CD4-positive, alpha-beta T cell treated with Interleukin-2 at 100 ng/mL for 4 hours (primary cell): ENCODE results near the gene RAB4B.
"Not testable (repeated sequence)": the region's sequence is repeated elsewhere in the genome, so short reads cannot be mapped to it uniquely, and the experiment has no call there.

Experiments used
- DNase-seq: peaks from one replicate; pipeline ENCODE4 v3.0.0-alpha.2; 2020; ENCODE audit warnings: low spot score

Gene RAB4B, protein sequence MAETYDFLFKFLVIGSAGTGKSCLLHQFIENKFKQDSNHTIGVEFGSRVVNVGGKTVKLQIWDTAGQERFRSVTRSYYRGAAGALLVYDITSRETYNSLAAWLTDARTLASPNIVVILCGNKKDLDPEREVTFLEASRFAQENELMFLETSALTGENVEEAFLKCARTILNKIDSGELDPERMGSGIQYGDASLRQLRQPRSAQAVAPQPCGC

DNA sequence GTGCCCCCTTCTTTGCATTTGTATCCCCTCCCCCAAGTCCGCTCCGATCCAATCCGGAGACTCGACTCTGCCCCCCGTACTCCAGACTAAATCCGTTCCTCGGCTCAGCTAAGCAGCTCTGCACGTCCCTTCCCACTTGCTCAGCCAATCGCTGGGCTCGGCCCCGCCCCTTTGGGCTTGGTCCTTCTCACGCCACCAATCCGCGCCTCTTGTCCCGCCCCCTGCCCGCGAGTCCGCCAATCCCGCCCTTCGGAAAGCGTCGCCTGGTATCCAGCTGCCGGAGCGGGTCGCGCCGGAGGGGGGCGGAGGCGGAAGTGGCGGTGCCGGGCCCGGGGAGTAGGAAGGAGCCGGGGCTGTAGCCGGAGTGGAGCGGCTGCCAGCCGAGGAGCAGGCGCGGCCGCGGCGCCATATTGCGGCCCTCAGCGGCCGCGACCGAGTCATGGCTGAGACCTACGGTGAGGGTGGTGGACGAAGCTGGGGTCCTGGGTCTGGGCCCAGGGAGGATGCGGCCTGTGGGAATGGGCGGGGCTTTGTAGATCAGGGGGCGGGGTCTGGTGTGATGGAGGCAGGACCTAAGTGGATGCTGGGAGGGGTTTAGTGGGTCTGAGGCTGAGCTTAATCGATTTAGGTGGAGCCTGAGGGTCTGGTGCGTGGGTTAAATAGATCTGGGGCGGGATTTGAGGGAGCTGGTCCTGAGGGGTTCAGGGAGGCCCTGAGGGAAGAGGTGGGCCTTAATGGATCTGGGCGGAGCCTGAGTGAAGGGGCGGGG lies at the start of gene RAB4B:
TSS of gene RAB4B (plus strand) at position 311 of the 769 bp plus-strand sequence. CDS start at position 440, 129 bp downstream.
- peak; percentile 100 for DNase-seq

DNA sequence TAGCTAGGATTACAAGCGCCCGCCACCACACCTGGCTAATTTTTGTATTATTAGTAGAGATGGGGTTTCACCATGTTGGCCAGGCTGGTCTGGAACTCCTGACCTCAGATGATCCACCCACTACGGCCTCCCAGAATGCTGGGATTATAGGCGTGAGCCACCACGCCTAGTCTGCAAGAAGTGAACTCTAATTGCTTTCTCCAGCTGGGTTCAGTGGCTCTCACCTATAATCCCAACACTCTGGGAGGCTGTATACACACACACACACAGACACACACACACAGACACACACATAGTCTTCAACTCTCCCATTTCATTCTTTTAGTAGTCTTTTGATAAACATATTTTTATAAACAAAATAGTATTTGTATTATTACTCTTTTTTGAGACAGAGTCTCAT lies 48.0 kb upstream of the RAB4B start:
- DNase-seq: not testable (repeated sequence)

DNA sequence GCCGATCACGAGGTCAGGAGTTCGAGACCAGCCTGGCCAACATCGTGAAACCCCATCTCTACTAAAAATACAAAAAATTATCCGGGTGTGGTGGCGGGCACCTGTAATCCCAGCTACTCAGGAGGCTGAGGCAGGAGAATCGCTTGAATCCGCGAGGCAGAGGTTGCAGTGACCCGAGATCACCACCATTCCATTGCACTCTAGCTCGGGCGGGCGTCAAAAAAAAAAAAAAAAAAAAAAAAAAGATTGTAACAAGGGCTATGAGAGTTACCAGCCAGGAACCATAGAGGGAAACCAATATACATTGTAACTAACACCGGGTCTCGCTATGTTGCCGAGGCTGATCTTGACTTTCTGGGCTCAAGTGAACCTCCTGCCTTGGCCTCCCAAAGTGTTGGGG lies 45.7 kb upstream of the RAB4B start:
- not testable (repeated sequence) for DNase-seq

DNA sequence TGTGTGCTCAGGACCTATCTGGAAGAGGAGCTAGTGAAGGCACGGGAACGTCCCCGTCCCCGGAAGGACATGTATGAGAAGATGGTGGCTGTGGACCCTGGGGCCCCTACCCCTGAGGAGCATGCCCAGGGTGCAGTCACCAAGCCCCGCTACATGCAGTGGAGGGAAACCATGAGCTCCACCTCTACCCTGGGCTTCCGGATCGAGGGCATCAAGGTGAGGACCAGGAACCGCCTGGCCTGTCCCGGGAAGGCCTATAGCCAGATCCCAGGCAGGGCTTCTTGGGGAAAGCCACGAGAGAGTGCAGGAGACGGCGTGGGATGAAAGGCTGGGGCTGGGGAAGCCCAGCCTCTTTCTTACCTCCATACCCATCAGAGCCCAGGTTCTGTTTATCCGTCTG lies 44.9 kb upstream of the RAB4B start:
- DNase-seq: no peak

DNA sequence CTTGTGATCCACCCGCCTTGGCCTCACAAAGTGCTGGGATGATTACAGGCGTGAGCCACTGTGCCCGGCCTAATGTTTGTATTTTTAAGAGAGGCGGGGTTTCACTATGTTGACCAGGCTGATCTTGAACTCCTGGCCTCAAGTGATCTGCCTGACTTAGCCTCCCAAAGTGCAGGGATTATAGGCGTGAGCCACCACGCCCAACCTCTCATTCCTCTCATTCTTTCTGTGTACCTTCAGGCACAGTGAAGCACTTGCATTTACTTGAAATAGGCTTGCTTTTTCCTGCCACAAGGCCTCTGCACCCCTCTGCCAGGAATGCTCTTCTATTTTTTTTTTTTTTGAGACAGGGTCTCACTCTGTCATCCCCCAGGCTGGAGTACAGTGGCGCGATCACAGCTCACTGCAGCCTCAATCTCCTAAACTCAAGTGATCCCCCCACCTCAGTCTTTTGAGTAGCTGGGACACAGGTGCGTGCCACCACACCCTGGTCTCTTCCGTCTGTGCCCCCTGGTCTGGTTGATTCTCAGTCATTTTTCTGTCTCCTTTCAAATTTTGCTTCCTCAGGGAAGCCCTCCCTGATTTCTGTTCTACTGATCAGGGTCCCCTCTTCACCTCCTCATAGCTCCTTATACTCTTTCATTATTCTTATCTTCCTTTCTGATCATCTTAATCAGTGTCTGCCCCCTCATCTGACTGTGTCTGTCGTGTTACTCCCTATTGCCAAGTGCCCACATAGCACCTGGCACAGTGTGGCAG lies 42.9 kb upstream of the RAB4B start:
- DNase-seq: no peak

DNA sequence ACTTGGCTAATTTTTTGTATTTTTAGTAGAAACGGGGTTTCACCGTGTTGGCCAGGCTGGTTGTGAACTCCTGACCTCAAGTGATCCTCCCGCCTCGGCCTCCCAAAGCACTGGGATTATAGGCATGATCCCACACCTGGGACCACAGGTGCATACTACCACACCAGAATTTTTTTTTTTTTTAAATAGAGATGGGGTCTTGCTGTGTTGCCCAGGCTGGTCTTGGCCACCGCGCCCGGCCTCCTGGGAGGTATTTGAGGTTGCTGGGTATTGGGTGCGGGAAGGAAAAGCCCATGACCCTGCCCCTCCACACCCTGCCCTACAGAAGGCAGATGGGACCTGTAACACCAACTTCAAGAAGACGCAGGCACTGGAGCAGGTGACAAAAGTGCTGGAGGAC lies 41.4 kb upstream of the RAB4B start:
- no peak for DNase-seq

DNA sequence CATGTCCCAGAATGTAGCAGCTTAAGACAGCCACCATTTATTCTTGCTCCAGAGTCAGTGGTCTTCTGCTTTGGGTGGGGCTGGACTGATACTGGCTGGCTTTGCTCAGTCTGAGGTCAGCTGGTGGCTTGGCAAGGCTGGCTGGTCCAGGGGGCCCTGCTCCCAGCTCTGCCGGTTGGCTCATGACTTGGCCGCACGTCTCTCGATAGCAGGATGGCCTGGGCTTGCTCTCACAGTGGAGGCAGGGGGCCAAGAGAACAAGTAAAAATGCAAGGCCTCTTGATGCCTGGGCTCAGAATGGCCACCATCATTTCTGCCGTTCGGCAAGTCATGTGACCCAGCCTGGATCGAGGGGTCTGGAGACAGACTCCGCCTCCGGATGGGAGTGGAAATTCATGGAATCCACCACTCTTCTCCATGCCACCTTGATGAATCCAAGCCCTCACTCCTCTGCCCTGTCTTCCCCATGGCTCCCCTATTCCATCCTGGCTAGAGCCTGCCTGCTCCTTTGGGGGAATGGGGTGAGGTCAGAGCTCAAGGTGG lies 40.9 kb upstream of the RAB4B start:
- no peak for DNase-seq

DNA sequence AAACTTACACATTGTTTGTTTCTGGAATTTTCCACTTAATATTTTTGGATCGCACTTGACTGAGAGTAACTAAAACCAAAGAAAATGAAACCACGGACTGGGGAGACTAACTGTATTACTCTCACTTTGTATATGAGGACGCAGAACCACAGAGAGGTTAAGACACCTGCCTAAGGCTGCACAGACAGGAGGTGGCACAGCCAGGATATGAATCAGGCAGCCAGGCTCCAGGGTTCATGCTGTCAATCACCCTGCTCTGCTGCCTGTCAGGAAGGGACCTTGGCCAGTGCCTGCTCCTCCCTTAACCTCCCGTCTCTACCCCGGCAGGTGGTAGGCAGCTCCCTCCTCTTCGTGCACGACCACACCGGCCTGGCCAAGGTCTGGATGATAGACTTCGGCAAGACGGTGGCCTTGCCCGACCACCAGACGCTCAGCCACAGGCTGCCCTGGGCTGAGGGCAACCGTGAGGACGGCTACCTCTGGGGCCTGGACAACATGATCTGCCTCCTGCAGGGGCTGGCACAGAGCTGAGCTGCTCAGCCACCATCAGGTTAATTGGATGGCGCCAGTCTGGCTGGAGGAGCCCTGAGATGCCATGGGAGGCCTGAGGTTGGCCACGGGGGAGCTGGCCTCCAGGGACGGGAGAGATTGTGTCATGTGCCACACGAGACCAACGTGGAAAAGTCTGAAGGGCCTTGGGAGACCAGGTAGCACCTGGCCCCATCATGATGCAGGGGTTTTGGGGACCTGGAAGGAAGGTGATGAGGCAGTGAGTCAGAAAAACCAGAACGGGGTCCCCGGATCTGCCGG lies 38.8 kb upstream of the RAB4B start:
- no peak for DNase-seq

DNA sequence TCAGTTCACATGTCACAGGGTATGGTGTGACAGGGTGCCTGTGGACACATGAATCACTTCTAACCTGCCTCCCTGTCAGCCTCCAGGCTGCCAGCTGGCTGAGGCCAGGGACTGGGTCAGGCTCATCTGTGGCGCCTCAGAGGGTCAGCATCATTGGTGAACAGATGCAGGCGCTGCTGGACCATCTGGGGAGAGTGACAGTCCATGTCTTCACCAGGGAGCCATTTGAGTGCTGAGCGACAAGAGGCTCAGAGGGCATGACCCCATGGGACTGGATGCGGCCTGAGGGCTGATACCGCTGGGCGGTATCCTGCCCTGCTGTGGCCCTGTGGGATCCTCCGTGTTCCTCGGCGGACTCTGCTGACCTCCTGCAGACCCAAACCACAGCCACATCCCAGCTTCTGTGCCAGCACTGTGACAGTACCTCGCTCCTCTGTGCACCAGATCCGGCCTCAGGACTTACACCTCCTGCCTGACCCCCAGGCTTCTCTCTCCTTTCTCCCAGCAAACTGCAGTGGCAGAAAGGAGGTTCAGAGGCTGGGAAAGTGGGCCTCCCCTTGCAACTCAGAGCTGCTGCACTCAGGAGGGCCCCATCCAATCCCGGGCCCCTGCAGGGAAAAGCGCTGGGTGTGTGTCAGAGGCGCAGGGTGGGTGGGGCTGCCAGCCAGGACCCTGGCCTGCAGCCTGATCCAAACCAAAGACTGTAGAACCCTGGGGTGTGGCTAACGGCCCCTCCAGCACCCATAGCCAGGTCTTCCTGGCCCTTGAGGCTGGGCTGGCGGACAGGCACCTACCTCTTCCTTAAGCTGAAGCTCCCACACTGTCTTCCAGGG lies 38.0 kb upstream of the RAB4B start:
- no peak for DNase-seq

DNA sequence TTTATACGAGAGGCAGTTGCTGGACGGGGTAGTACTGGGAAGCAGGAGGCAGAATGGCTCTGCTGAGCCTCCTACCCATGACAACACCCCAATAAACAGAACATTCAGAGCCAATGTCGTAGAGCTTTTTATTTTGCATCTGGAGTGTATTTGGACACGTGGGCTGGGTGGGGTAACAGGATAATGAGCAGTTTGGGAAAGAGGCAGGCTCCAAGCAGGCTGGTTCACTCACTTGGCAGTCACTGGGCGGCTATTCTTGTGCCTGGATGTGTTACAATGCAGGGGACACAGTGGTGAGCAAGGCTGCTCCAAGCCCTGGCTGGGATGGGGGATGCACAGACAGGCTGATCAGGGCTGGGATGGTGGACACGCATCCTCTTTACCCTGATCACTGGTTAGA lies 37.3 kb upstream of the RAB4B start:
- DNase-seq: no peak

DNA sequence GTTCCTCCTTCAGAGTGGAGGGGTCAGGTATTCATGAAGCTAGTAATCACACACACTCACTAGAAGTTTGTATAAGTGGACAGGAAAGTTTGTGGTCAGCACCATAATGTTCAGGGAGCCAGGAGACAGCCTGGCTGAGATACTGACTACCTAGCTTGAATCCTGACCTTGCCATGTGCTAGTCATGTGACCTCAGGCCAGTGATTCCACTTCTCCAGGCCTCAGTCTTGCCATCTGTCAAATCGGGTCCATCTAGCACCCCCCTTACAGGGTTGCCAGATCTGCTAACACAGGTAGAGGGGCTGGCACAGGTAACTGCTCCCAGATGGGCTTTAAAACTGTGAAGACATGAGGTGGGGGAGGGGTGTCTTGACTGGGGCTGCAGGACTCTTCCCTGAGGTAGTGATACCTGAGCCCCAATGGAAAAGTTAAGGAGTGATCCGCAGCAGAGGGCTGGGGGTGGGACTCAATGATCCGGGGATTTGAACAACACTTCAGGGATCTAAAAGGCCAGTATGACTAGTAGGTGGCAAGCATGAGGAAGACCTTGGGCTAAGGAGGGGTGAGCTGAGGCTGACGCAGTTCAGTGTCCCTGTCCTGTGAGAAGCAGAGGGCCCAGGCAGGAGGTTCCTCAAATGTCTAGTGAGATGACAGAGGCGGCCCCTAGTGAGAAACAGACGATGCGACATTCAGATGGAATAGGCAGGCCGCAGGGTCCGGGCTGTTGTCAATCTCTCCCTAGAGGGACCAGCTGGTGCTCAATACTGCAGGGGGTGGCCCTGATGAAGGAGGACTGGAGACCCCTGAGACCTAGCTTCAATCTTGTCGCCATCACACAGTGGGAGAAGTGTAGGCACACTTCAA lies 36.3 kb upstream of the RAB4B start:
- DNase-seq: no peak

DNA sequence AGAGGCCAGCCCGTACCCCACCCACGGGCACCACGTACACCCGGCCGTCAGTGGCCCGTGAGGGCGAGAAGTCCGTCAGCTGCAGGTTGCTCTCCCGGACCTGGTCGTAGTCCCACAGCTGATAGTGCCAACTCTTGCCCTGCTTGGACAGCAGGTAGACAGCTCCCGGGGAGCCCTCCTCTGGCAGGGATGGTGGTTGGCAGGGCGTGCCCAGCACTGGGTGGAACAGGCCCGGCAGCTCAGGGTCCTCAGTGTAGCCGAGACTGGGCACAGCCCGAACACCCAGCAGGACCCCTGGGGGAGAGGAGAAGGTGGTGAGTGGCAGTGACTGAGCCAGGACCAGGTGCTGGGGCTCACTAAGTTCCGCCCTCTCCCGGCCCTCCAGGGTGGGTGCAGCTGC lies 35.6 kb upstream of the RAB4B start:
- DNase-seq: no peak

DNA sequence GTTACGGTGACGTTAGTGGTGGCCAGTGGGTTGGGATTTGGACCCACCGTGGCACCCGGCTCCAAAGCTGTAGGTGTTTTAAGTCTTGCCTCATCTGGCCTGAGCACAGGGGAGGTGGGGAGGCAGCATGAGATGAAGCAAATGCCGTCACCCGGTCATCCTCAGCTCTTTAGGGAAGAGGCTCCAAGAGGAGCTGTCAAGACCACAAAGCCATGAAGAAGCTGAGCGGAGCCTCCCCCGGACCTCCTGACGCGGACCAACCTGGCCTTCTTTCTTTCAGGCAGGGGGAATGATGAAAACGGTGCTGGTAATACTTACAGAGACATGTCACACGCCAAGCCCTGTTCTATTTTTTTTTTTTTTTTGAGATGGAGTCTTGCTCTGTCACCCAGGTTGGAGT lies 35.2 kb upstream of the RAB4B start:
- DNase-seq: no peak

DNA sequence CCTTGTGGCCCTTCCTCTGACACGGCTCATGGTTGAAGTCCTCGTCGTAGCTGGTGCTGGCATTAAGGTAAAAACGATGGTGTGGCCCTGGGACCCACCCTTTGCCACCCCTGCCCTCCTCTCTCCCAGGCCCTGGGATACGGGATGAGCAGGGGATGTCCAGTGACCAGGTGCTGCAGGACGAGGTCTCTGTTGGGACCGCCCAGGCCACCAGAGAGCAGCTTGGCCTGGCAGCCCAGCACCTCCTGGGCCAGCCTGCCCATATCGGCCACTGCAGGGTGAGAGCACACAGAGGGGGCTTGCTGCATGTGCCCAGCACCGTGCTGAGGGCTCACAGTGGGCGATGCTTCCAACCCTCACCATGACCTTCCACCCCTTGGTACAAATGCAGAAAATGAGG lies 34.1 kb upstream of the RAB4B start:
- DNase-seq: no peak

DNA sequence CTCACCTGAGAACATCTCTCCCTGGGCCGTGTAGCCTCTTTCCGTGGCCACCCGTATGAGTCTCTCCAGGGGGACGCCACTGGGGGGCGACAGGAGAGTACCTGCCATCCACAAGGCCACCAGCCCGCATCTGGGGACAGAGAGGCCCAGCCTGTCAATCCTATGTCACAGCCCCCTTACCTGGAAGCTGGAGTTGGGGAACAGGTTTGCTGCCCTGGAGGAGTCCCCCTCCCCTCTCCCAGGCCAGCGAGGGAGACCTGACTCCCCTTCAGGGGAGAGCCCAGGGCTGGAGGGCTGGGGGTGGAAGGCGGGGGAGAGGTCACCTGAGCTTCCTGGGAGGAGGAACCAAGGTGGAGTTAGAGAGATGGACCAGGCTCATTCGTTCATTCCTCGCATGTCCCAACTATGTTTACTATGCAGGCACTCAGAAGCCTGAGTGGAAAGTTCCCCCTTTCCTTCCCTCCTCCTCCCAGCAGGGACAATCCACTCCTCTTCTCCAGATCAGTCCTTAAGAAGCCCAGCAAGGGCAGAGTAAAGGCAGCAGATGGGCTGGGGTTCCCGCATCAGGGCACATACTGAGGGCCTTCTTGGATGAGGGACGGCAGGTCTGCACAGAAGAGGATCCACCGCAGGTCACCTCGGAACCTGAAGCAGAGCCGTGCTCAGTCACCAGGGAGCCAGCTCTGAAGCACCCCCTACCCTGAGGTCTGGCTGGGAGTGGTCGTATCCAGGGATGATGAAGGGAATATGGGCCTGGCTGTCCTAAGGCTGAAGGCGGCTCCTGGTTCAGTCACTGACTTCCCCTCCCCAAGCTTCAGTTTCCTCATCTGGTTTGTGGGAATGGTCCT lies 33.3 kb upstream of the RAB4B start:
- peak; percentile 35 for DNase-seq

DNA sequence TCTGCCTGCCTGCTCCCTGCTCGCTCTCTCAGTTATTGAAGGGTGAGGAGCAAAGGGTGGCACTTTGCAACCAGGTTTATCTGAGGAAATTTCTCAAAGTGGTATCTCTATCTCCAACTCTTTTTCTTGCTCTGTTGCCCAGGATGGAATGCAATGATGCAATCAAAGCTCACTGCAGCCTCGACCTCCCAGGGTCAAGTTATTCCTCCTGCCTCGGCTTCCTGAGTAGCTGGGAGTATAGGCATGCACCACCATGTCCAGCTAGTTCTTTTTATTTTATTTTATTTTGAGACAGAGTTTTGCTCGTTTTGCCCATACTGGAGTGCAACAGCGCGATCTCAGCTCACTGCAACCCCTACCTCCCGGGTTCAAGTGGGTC lies 32.7 kb upstream of the RAB4B start:
- DNase-seq: no peak

DNA sequence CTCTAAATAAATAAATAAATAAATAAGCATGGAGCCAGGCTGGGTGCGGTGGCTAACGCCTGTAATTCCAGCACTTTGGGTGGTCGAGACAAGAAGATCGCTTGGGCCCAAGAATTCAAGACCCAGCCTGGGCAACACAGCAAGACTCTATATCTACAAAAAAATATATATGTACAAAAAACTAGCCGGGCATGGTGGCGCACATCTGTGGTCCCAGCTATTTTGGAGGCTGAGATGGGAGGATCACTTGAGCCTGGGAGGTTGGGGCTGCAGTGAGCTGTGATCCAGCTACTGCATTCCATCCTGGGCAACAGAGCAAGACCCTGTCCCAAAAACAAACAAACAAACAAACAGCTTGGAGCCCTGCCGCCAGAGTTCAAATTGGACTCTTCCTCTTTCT lies 30.5 kb upstream of the RAB4B start:
- no peak for DNase-seq

DNA sequence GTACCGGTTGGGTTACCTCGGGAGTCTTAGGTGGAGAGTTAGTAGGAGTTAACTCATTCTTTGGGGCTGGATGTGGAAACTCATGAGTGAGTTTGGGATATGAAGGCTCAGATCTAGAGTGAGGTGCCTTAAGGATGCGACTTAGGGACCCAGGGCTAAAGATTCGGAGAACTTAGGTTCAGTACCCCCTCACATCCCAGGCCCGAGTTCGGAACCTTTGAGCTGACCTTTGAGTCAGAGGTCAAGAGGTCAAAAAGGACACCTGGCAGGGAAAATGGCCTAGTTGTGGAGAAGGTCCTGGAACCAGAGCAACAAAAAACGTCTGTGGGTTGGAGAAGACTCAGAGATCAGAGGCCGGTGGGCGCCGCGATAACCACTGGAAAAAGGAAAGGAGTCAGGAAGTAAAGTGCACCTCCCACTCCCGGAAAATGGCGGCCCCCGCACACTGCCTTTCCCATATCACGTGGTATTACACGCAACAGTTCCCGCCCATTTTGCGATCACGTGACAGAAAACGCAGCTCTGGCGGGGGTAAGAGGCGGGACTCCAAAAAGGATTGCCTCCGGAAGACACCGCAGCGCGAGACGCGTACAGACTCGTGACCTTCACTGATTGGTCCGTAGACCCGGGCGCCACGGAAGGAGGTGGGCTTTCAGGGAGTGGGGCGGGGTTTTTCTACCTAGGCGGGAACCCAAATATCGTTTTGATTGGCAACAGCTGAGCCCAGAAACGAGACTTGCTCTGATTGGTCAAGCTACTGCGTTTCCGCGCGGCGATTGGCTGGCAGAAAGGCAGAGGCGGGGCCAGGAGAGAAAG lies 27.8 kb upstream of the RAB4B start, which contains the start of gene ACTMAP:
TSS of gene ACTMAP (minus strand) at position 420 of the 816 bp plus-strand sequence. CDS start 674 bp downstream, outside the sequence.
- DNase-seq: peak; percentile 100
